GM18508 (cell line): Measurements from ENCODE around the gene AOC2.
"Not testable (repeated sequence)": the region's sequence is repeated elsewhere in the genome, so short reads cannot be mapped to it uniquely, and the experiment has no call there.

Source experiments
- ATAC-seq: cut with Tn5 transposase; IDR thresholded peaks from one replicate; pipeline ENCODE4 v1.9.1; 2021; ENCODE audit warnings: moderate number of reproducible peaks; ENCODE audit not compliant: insufficient read depth, unreplicated experiment

The AOC2 gene

DNA sequence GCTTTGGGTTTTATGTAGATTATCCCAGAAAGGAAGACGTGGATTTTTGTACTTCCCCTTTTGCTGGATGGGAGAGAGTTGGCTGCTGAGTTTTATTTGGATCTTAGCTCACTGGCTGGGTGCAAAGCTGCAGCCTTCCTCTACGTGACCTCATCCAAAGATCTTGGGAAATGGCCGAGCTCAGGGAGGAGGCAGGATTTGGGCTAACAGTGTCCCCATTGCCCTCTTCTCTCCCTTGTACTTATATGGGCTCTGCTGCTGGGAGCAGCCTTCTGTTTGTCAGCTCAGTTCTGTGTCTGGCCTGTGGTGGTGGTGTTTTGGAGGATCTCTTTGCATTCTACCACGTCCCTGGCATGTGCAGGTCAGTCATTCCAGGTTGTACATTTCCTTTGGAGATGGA lies 8.6 kb downstream of the AOC2 start:
- no peak for ATAC-seq

DNA sequence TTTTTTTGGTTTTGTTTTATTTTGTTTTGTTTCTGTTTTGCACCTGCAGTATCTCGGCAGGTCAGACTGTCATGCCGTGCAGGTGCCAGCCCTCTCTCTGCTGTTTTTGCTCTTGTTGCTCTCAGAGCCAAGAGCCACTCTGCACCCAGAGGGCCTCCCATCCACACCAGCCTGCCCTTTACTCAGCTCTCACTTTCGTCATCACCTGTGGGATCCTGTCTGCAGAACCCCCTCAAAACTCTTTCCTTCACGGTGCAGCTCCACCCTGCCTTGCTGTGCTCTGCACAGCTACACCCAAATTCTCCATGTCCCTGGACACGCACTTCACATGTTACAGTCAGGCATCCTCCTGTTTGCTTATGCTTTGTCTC lies 9.2 kb downstream of the AOC2 start:
- no peak for ATAC-seq

DNA sequence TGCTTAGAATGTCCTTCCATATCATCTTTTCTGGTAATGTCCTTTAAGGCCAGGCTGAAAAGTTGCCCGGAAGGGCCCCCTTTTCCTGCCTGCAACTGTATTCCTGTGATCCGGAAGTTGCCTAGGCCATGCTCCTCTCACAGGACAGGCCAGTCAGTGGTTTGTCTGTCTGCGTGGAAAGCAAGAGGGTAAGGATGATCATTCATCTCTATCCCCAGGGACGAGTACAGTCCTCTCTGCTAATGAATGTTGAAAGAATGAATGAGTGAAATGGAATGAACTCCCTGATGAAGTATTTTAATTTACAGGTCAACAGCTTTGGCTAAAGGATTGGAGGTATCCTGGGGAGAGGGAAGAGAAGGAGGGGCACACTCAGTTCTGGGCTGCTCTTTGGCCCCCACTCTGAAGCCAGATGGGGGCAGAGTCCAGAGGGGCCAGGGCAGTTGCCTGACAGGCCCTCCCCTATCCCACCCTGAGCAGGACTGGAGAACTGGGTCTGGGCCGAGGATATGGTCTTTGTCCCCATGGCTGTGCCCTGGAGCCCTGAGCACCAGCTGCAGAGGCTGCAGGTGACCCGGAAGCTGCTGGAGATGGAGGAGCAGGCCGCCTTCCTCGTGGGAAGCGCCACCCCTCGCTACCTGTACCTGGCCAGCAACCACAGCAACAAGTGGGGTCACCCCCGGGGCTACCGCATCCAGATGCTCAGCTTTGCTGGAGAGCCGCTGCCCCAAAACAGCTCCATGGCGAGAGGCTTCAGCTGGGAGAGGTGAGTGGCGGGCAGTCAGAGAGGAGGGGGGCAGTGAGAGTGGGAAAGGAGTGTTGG lies 9.8 kb downstream of the AOC2 start:
- no peak for ATAC-seq

DNA sequence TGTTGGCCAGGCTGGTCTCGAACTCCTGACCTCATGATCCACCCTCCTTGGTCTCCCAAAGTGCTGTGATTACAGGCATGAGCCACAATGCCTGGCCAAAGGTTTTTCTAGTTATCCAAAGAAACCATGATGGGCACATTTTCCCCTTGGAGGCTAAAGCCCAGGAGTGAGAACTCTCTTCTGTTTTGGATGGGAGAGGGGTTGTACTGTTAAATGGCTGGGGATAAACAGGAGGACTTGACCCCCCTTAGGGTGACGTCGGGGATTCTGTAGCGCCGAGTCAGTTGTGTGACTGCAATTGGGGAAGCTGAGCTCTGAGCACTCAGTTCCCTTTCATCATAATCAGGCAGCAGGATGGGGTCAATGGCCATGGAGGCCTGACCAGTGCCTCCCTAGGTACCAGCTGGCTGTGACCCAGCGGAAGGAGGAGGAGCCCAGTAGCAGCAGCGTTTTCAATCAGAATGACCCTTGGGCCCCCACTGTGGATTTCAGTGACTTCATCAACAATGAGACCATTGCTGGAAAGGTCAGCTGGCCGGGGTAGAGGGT lies 10.7 kb downstream of the AOC2 start:
- no peak for ATAC-seq

DNA sequence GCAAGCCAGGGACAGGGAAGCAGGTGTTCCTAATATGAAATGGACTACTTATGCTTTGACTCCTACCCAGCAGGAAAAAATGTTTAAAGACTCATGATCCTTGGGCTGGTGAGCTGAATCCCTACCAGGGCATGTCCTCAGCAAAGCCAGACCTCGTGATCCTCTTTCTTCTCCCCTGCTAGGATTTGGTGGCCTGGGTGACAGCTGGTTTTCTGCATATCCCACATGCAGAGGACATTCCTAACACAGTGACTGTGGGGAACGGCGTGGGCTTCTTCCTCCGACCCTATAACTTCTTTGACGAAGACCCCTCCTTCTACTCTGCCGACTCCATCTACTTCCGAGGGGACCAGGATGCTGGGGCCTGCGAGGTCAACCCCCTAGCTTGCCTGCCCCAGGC lies 11.7 kb downstream of the AOC2 start:
- ATAC-seq, result not testable (repeated sequence)

- not testable (repeated sequence) for ATAC-seq
Observed at GRCh38 chr17:42856516-42856915, 12.1 kb downstream of the AOC2 start.

- ATAC-seq, result no peak
Observed at GRCh38 chr17:42857389-42857788, 13.0 kb downstream of the AOC2 start.

DNA sequence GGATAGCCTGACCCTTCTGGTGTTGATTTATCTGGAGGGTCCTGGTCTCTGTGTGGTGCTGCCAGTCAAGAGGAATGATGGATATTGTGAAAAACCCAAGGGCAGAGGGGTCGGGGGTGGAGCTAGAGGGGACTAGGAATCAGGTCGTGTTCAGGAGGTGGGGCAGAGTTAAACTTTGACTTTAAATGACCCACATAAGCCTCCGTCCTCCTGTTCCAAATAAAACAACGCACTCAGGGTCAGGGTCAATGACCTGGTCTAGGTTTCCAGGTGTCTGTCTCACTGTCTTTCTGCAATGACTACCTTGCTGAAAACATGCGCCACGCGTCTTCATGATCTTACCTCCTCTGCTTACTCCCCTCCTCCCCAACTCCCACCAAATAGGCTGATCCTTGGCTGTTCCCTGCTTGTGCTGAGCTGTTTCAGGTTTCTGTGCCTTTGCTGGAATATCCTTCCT lies 21.3 kb downstream of the AOC2 start:
- ATAC-seq, result no peak

DNA sequence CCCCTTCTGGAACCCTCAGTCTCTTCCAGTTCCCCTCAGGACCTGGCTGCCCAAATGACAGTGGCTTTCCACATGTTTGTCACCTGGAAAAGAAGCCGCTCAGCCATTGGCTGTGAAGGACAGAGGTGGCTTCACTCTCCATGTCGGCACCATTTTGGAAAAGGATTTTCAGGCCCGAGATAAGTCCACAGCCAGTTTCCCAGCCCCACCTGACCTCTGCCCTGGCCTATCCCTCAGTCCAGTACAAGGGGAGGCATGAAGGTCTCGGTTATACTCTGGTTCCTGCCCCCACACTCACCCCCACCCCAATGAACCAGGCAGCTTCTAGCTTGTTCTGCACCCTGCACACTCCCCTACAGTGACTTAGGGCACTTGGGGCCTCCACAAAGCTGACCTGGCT lies 21.8 kb downstream of the AOC2 start:
- ATAC-seq, result no peak

GRCh38 chr17:42866631-42867575 lies 22.5 kb downstream of the AOC2 start:
- ATAC-seq, result no peak

DNA sequence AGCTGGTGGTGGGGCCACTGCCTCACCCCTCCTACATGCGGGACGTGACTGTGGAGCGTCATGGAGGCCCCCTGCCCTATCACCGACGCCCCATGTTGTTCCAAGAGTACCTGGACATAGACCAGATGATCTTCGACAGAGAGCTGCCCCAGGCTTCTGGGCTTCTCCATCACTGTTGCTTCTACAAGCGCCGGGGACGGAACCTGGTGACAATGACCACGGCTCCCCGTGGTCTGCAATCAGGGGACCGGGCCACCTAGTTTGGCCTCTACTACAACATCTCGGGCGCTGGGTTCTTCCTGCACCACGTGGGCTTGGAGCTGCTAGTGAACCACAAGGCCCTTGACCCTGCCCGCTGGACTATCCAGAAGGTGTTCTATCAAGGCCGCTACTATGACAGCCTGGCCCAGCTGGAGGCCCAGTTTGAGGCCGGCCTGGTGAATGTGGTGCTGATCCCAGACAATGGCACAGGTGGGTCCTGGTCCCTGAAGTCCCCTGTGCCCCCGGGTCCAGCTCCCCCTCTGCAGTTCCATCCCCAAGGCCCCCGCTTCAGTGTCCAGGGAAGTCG lies 23.4 kb downstream of the AOC2 start:
- ATAC-seq, result not testable (repeated sequence)

DNA sequence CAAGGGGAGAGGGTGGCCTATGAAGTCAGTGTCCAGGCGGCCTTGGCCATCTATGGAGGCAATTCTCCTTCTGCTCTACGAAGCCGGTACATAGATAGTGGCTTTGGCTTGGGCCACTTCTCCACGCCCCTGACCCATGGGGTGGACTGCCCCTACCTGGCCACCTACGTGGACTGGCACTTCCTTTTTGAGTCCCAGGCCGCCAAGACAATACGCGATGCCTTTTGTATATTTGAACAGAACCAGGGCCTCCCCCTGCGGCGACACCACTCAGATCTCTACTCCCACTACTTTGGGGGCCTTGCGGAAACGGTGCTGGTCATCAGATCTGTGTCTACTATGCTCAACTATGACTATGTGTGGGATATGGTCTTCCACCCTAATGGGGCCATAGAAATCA lies 24.0 kb downstream of the AOC2 start:
- no peak for ATAC-seq

DNA sequence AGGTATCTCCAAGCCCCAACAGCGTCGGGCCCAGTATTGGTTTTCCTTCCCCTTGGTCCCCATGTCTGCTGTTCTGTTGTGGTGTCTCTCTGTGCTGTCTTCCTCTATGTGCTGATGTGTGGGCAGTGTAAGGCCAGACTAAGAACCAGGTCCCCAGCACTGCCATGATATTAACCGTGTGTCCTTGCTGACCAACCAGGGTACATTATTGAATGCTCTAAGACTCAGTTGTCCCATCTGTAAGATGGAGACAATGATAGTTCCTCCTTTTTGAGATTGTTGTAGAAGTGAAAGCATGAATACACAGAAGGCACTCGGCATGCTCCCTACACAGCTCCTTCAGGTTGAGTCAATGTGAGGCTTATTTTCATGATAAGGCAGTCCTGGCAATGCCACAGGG lies 27.3 kb downstream of the AOC2 start:
- ATAC-seq, result no peak

GRCh38 chr17:42872251-42872965 lies 28.0 kb downstream of the AOC2 start:
- ATAC-seq, result no peak

- ATAC-seq, result no peak
Observed at GRCh38 chr17:42873315-42873714, 28.9 kb downstream of the AOC2 start.

DNA sequence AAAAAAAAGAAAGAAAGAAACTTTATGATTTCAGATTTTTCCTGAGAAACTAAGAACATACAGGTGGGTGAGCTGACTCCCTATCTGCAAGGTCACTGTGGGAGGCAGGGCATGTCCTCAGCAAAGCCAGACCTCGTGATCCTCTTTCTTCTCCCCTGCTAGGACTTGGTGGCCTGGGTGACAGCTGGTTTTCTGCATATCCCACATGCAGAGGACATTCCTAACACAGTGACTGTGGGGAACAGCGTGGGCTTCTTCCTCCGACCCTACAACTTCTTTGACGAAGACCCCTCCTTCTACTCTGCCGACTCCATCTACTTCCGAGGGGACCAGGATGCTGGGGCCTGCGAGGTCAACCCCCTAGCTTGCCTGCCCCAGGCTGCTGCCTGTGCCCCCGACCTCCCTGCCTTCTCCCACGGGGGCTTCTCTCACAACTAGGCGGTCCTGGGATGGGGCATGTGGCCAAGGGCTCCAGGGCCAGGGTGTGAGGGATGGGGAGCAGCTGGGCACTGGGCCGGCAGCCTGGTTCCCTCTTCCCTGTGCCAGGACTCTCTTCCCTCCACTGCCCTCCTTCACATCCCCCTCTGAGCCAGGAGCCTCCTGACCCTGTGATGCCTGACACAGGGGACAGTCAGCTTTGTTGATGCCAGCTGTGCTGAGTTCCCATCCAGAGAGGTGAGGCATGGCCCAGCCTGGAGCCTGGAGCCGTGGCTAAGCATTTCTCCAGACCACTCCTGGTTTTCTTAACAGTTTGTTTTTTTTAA lies 29.7 kb downstream of the AOC2 start:
- not testable (repeated sequence) for ATAC-seq

DNA sequence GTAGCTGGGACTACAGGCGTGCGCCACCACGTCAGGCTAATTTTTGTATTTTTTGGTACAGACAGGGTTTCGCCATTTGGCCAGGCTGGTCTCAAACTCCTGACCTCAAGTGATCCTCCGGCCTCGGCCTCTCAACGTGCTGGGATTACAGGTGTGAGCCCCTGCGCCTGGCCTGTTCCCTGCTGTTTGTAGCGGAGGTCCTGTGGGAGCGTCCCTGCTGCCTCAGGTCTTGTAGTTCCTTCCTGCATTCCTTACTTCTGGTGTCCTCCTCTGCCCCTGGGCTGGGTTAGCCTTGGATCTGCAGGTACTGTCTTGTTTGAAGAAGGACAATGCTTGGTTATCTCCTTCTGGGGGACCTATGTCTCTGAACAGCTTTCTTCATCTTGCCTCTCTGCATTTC lies 32.7 kb downstream of the AOC2 start:
- no peak for ATAC-seq

DNA sequence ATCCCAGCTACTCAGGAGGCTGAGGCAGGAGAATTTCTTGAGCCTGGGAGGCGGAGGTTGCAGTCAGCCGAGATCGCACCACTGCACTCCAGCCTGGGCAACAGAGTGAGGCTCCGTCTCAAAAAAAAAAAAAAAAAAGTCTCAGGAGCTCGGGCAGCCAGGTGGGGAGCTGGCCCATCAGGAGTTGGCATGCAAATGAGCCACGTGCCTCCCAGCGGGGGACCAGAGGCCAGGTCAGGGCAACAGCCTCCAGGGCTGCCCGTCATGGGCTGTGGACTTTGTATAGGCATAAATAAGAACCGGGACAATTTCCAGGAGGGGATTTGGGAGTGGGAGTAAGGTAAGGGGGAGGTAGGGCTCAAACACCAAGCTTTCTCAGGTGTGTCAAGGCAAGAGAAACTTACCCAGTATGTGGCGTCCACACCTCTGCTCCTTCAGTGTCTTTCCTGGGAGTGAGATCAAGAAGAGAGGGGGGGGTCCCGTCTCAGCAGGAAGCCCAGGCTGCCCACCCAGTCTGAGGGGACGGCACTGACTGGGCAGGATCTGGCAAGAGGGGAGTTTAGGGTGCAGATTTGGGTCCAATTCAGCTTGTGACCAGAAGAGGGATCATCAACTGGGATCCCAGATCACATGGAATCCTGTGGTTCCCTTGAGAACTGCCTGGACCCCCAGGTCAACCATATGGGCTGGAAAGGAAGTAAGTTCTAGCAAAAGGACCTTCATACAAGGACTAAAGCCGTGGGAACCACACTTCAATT lies 33.9 kb downstream of the AOC2 start:
- ATAC-seq, result no peak
